Transverse colon (tissue), 4 donors: ENCODE results near the gene PRKAG1. TPM values are rescaled to one million over a fixed set of nuclear protein-coding genes. Genes with fewer than 3 reads are reported as not detected.

Source experiments
- DNase-seq: peaks from one replicate; pipeline ENCODE4 v3.0.0-alpha.2; 2019
- H3K27ac ChIP-seq, 4 donors: fragments of 200-600 bp; sonication (generic); 2 replicates each; pipeline ENCODE4 v1.5.1; 2016 to 2018; ENCODE audit warnings: inconsistent platforms in 4 of 4
- H3K27me3 ChIP-seq: fragments of 200-600 bp; sonication (generic); 2 replicates; pipeline ENCODE4 v1.5.1; 2017; ENCODE audit warnings: inconsistent platforms
- H3K36me3 ChIP-seq, 4 donors: fragments of 200-600 bp; sonication (generic); 2 replicates each; pipeline ENCODE4 v1.5.1; 2017 to 2019; ENCODE audit warnings: inconsistent platforms in 4 of 4
- H3K4me1 ChIP-seq, 4 donors: fragments of 200-600 bp; sonication (generic); 2 replicates each; pipeline ENCODE4 v1.5.1; 2017 to 2020; ENCODE audit warnings: inconsistent platforms in 4 of 4
- H3K4me3 ChIP-seq, 4 donors: fragments of 200-600 bp; sonication (generic); 1 replicate in 1 of 4; 2 replicates in 3 of 4; pipeline versions ENCODE4 v1.5.1 to v1.6.1; 2017 to 2019; ENCODE audit warnings: inconsistent platforms in 4 of 4
- H3K9me3 ChIP-seq, 2 donors: fragments of 200-600 bp; sonication (generic); 2 replicates each; pipeline ENCODE4 v1.5.1; 2017 to 2019; ENCODE audit warnings: inconsistent platforms in 2 of 2
- CTCF ChIP-seq, 5 experiments: fragments of 200-600 bp in 3 of 5; fragments of 450-650 bp in 2 of 5; sonication (generic) in 3 of 5; IDR thresholded peaks; 1 replicate in 2 of 5; 2 replicates in 3 of 5; pipeline ENCODE4 v1.5.1; 2016 to 2017; ENCODE audit warnings: antibody characterized with exemption in 5 of 5, inconsistent platforms in 3 of 5, mild to moderate bottlenecking in 2 of 5, moderate library complexity in 1 of 5
- EP300 ChIP-seq: sonication (generic); formaldehyde crosslinking; IDR thresholded peaks from one replicate; pipeline ENCODE4 v1.6.1; 2017; ENCODE audit warnings: antibody characterized with exemption, low read depth
- POLR2A ChIP-seq: fragments of 450-650 bp; IDR thresholded peaks from one replicate; pipeline ENCODE4 v1.6.1; 2016; ENCODE audit warnings: antibody characterized with exemption, mild to moderate bottlenecking, moderate library complexity
- POLR2AphosphoS5 ChIP-seq, 3 donors: sonication (generic); formaldehyde crosslinking; IDR thresholded peaks; one replicate each; pipeline ENCODE4 v1.6.1; 2016; ENCODE audit warnings: antibody characterized with exemption in 3 of 3
- WGBS, 2 donors: methylation state at CpG; one replicate each; pipeline ENCODE4 v1.1.5; 2018; ENCODE audit warnings: low coverage in 1 of 2; 5-methylcytosine and 5-hydroxymethylcytosine counted together
- in situ Hi-C, 4 donors: fragments of 200-750 bp; cut with MboI; loops; one replicate each; pipeline versions ENCODE4 v1.15.0 to v1.15.1; 2017; ENCODE audit warnings: low sequenced_read_pairs in 3 of 4, low pct_ligation_motif_present in 1 of 4, low pct_unique_long_range_greater_than_20kb in 1 of 4
- intact Hi-C: fragments of 100-400 bp; cut with DNase I; formaldehyde crosslinking; loops from one replicate; pipeline ENCODE4 v1.15.1; 2023; ENCODE audit warnings: low total_unique reads
- total RNA-seq, 4 donors: library from RNA; depleted of rRNA; stranded (reverse); fragments of >200 nt; gene quantifications; one replicate each; pipeline ENCODE4 v1.1.0, GENCODE V29; 2016

The PRKAG1 gene
- total RNA-seq, 4 donors from 2014 or later: 21.7 to 44.0 (median 42.3) TPM

GRCh38 chr12:49032276-49032675 is 13.7 kb upstream of the PRKAG1 start:
- DNase-seq: no peak
- no peak overlapping the region for H3K4me3 ChIP-seq
- 97% methylated on average over 4 of the region's 4 CpGs; no CpG with 5 or more reads in 1 of the 2 donors for WGBS, 2 donors
- no peaks in the 10 kb centered on the region for H3K9me3 ChIP-seq
- in situ Hi-C loops (no loop called here), intact Hi-C loops (no loop called here)
- H3K27me3 ChIP-seq: no peaks in the 10 kb centered on the region
- TF ChIP-seq POLR2A (no peak), CTCF (IDR thresholded peaks at IDR 0.05) (no peak), POLR2AphosphoS5 (IDR thresholded peaks at IDR 0.05) (no peak), EP300 (no peak)
- peaks cover 0 to 62% (median 19%) of the 10 kb centered on the region in 4 donors for H3K36me3 ChIP-seq
- no peaks in the 10 kb centered on the region for H3K4me1 ChIP-seq
- no peak overlapping the region for H3K27ac ChIP-seq

GRCh38 chr12:49031573-49032161 is 13.1 kb upstream of the PRKAG1 start:
- H3K27me3 ChIP-seq: no peaks in the 10 kb centered on the region
- no peak for TF ChIP-seq CTCF (IDR thresholded peaks at IDR 0.05)
- no peaks in the 10 kb centered on the region for H3K4me1 ChIP-seq
- peaks cover 0 to 62% (median 19%) of the 10 kb centered on the region in 4 donors for H3K36me3 ChIP-seq
- in situ Hi-C loops (no loop called here), intact Hi-C loops (loop anchor here (2.0 kb wide), 1 partner anchor 17 kb away; no protein-coding TSS in a partner anchor)
- 84% methylated on average over 5 of the region's 8 CpGs; no CpG with 5 or more reads in 1 of the 2 donors for WGBS, 2 donors
- DNase-seq: no peak
- H3K27ac ChIP-seq: no peak overlapping the region
- H3K4me3 ChIP-seq: no peak overlapping the region
- H3K9me3 ChIP-seq: no peaks in the 10 kb centered on the region

GRCh38 chr12:49030714-49031572 is 12.4 kb upstream of the PRKAG1 start:
- intact Hi-C loops: loop anchor here (2.0 kb wide), 1 partner anchor 18 kb away; no protein-coding TSS in a partner anchor
- H3K9me3 ChIP-seq: no peaks in the 10 kb centered on the region

More at GRCh38 chr12:49030714-49031572, 12.4 kb upstream of the PRKAG1 start:
- WGBS, 2 donors: 95 to 100% methylated on average over 2 to 19 of the region's 19 CpGs
- TF ChIP-seq POLR2A (no peak), EP300 (no peak), CTCF (IDR thresholded peaks at IDR 0.05) (no peak), POLR2AphosphoS5 (IDR thresholded peaks at IDR 0.05) (peak in 1 of 3 donors; percentile 7)
- no peak for DNase-seq
- H3K27me3 ChIP-seq: no peaks in the 10 kb centered on the region
- H3K27ac ChIP-seq: no peak overlapping the region
- no peak overlapping the region for H3K4me3 ChIP-seq
- in situ Hi-C loops: no loop called here
- peaks cover 0 to 60% (median 22%) of the 10 kb centered on the region in 4 donors for H3K36me3 ChIP-seq
- no peaks in the 10 kb centered on the region for H3K4me1 ChIP-seq
